GM12891 (cell line): ENCODE results near the gene SIK3.

Experiments
- POLR2A ChIP-seq: IDR thresholded peaks from 2 replicates; pipeline ENCODE4 v1.6.1; 2011; ENCODE audit warnings: low read depth, low read length, control low read depth
- POLR2AphosphoS5 ChIP-seq: IDR thresholded peaks from 2 replicates; pipeline ENCODE4 v1.6.1; 2011; ENCODE audit warnings: low read depth, low read length, control low read depth
- SPI1 ChIP-seq: IDR thresholded peaks from 2 replicates; pipeline ENCODE4 v1.6.1; 2011; ENCODE audit warnings: low read depth, low read length, control low read depth

DNA sequence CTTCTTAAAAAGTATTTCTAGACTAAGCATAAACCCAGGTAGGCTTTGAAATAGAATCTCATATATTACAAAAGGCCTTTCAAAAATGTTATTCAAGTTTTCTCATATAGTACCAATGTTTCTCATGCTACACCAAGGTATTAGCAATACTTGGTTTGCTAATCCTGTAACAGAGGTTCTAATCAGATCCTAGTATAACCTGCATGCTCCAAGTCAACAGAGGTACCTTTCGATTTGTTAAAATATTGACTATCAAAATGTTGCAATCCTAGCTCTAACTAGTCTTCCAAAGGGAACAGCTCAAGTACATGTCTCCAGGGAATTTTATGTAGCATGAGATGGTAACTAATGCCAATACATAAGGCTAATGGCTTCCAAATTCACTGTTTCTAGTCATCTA lies 162.7 kb downstream of the SIK3 start:
- TF ChIP-seq POLR2A (no peak), SPI1 (no peak), POLR2AphosphoS5 (no peak)
